Sciatic nerve (tissue), 2 donors: Measurements from ENCODE around the gene SIVA1. TPM values are rescaled to one million over a fixed set of nuclear protein-coding genes. Genes with fewer than 3 reads are reported as not detected.
A peak's percentile ranks its signal among the peaks of the same experiment; 100 is the strongest.

Experiments used
- ATAC-seq: fragments of 200-7000 bp; cut with Tn5 transposase; one replicate; pipeline ENCODE4 v1.9.1; 2020; ENCODE audit warnings: mild to moderate bottlenecking, moderate library complexity
- DNase-seq: peaks from one replicate; pipeline ENCODE4 v3.0.0-alpha.2; 2020; ENCODE audit warnings: low spot score
- intact Hi-C: fragments of 100-400 bp; cut with DNase I; formaldehyde crosslinking; loops from one replicate; pipeline ENCODE4 v1.14.2; 2022
- total RNA-seq: library from RNA; stranded (reverse); fragmentation: NEBNext Ultra II Directional; extraction: Animal tissue kit (Norgen Biotek cat#: 25700); gene quantifications from one replicate; pipeline ENCODE4 v1.2.1, GENCODE V29; 2021
- donor health status: DM: no; HTN: no; CAD: no.
- donor health status: DM: no; HTN: no; CAD: no.

SIVA1 gene
- total RNA-seq, 1 donor from 2014 or later: 56.6 TPM

GRCh38 chr14:104731320-104732294 is 21.3 kb upstream of the SIVA1 start:
- intact Hi-C loops: no loop called here
- DNase-seq (no peak), ATAC-seq (no peak)

- DNase-seq (peak; percentile 77), ATAC-seq (peak; percentile 4)
- intact Hi-C loops: no loop called here
These were observed 20.6 kb upstream of the SIVA1 start for GRCh38 chr14:104732355-104732804.

DNA sequence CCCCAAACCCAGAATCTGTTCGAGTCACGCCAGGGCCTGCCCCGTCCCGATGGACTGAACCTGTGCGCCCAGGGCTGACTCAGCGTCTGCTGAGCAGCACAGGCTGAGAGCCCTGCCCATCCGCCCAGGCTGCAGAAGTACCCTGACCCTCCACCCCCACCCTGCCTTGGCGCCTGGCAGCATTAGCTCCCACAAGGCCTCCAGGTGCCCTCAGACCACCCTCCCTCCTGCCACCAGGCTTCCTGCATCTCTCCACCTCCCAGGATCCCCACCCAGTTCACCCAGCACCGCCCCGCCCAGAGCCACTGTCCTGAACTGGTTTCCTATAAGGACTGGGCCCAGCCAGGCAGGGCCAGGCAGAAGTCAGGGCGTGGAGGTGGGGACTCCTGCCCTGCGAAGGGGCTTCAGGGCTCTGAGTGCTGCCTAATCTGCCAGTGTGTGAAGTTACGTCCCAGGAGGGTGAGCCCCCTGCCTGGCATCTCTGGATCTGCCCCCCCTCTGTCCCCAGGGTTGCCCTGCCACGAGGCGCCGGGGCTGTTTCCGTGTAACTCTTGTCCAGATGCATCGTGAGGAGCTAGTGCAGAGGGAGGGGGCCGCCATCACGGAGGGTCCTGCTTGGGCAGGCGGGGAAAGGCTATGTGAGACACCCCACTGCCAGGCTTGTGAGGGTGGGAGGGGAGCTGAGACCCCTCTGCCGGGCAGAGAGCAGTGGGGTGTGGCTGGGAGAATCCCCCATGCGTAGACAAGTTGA is 19.8 kb upstream of the SIVA1 start:
- intact Hi-C loops: no loop called here
- DNase-seq (no peak), ATAC-seq (no peak)

DNA sequence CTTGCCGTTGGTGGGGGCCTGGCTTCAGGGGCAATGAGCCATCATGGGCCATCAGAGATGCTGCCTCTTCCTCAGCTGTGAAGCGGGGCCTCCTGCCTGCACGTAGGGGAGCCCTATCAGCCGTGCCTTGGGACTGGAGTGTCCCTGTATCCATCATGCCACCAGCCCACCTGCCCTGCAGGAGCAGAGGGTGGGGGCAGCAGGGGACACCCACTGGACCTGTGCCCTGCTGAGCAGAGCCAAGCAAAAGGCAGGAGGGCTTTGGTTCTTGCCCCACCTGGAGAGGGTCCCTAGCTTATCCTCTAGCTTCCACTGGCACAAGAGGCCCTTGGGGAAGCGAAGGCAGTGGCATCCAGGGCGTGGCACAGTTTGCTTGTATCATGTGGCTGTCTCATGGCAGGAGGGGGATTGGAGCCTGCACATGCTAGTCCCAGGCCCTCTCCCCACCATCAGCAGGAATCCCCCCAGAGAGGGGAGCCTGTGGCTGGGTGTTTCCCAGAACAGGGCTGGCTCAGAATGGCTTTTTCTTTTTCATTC is 18.8 kb upstream of the SIVA1 start:
- no peak for ATAC-seq
- no peak for DNase-seq
- intact Hi-C loops: no loop called here

DNA sequence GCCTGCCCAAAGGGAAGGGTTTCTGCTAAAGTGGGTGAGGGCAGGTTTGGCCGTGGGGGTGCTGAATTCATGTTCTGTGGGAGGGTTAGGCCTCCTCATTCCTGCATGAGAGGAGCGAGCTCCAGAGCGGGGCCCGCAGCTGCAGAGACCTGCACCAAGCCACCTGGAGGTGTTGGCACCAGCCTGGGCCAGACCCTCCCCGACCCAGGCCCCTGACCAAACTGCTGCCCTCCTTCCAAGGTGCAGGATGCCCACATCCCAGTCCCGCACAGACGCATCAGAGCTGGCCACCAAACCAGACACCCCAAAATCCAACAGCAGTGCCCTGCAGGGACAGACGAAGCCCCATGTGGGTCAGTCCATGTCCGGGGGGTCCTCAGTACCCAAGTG is 18.4 kb upstream of the SIVA1 start:
- intact Hi-C loops: no loop called here
- no peak for DNase-seq
- ATAC-seq: no peak

DNA sequence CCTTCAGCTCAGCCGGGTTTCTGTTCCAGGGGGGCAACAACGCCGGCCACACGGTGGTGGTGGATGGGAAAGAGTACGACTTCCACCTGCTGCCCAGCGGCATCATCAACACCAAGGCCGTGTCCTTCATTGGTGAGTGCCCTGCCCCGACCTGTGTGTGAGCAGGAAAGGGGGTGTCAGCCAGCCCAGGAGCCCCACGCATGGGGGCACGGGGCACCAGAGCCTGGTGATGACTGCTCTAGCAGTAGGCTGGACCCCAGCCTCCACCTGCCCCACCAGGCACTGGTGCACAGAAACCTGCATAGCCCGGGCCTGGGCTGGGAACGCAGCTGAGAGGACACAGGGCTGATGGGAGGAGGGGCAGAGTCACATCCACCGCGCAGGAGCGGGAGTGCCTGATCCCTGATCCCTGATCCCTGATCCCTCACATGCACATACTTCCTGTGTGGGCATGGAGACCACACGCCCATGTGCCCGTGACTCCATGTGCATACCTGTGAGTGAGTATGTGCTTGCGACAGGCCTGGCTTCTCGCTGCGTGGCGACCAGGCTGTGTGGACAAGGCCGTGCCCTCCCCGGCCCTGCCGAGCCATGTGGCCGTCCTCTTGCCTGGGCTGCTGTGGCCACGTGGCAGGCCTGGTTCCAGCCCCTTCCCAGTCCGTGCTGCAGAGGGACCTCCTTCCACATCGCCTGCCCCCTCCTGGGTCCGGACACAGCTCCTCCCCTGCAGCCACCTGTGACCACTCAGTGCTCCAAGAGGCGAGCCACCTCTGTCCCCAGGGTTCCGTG is 17.8 kb upstream of the SIVA1 start:
- ATAC-seq (peak; percentile 27), DNase-seq (no peak)
- intact Hi-C loops: no loop called here

DNA sequence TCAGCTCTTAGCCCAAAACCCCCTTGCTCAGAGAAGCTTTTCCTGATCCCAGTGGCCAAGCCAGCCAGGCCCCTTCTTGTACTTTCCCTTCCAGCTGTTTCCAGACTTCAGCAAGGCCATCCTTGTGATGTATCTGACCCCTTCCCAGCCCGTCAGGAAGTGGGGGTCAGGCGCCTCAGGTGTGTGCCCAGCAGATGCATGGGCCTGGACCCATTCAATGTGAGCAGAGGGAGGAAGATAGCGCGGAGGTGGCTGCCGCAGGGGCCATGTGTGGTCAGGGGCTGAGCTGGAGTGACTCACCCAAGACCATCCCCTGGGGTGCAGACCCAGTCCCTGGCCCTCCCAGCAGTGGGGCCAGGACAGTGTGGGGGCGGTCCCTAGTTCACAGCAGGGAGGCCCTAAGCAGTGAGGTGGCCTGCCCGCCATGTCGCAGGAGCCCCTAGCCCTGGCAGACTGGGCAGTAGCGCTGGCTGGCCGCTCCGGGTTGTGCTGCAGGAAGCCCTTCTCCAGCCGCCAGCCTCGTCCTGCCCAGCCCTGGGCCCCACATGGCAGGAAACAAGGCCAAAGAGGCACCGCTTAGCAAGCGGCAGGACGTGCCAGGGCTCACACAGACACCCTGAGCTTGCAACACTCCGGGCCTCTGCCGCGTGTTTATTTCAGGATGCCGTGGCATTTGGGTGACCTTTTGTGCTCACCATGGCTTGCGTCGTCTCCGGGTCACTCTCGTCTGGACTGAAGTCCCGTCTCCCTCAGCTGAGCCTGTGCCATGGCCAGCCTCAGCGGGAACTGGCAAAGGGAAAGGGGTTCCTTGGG is 16.9 kb upstream of the SIVA1 start:
- DNase-seq (peak; percentile 84), ATAC-seq (peak; percentile 90)
- intact Hi-C loops: no loop called here

- intact Hi-C loops: no loop called here
- ATAC-seq: no peak
- DNase-seq: no peak
These were observed 14.4 kb upstream of the SIVA1 start for GRCh38 chr14:104738375-104739019.

GRCh38 chr14:104739026-104739425 is 13.9 kb upstream of the SIVA1 start:
- ATAC-seq (no peak), DNase-seq (no peak)
- intact Hi-C loops: no loop called here

DNA sequence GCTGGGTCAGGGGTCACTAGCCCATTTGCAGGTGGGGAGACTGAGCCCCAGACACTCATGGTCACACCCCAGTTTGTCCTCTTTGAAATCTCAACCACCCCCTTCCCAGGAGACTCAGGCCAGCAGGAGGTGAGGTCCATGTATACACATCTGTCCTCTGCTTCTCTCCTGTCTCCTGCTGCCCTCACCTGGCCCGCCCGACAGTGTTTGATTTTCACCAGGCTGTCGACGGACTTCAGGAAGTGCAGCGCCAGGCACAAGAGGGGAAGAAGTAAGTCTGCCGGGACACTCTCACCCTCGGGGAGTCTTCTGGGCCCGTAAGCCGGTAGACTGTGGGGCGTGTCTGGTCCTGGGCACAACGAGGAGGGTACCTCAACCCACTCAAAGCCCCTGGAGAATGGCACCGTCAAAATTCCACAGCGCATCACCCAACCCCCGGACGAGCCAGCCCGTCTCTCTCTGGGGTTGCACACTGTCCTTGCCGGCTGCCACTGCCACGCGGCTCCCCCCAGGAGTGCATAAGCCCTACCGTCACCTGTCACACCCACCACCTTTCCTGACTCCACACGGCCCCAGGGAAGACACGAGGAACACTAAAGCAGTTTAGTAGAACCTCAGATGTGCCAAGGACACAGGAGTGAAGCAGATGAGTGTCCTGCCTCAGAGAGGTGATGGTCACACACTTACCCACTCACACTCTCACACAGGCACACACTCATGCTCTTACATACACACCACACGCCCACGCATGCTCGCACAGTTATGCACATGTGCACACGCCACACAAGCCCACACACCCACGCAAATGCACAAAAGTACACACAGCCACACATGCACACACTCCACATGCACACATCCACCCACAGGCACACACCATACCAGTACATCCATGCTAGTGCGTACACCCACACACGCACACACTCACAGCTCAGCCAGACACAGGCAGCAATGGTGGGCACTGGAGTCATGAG is 13.1 kb upstream of the SIVA1 start:
- intact Hi-C loops: no loop called here
- DNase-seq (no peak), ATAC-seq (no peak)

DNA sequence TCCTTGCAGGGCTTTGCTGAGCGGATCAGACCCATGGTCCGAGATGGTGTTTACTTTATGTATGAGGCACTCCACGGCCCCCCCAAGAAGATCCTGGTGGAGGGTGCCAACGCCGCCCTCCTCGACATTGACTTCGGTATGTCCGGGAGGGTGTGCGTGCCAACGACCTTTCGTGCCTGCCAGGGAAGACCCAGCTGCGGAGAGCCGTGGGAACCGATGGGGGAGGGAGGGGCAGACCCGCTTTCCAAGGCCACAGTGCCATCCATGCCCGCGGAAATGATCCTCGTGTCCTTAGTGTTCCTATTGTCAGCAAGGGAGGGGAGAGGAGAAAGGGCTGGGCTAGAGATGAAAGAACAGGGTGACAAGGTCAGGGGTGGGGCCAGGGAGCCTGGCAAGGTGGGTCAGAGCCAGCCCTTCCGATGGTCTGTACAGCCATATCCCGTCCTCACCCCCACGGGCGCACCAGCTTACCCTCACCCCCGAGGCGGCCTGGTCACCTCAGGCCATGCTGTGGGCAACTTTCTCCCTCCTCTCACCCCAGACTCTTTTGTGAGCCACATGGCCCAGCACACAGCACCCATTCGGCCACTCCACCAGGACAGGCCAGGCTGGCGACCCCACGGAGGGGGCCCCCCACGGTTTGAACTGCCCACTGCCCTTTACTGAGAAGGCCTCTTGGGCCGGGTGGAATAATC is 11.7 kb upstream of the SIVA1 start:
- no peak for DNase-seq
- intact Hi-C loops: no loop called here
- no peak for ATAC-seq

DNA sequence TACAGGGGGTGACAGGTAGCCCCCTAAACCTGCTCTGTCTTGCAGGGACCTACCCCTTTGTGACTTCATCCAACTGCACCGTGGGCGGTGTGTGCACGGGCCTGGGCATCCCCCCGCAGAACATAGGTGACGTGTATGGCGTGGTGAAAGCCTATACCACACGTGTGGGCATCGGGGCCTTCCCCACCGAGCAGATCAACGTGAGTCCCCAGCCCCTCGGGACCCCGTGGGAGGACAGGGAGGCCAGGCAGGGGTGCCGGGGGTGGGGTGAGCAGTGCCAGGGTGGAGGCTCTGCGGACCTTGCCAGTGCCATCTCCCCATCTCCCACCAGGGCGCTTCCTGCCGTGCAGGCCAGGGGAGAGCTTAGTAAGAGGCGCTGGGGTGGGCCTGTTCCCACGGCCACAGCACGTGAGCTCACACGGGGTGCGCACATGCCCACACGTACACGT is 11.1 kb upstream of the SIVA1 start:
- ATAC-seq (no peak), DNase-seq (no peak)
- intact Hi-C loops: no loop called here

GRCh38 chr14:104742586-104743455 is 10.1 kb upstream of the SIVA1 start:
- DNase-seq: no peak
- intact Hi-C loops: no loop called here
- no peak for ATAC-seq

DNA sequence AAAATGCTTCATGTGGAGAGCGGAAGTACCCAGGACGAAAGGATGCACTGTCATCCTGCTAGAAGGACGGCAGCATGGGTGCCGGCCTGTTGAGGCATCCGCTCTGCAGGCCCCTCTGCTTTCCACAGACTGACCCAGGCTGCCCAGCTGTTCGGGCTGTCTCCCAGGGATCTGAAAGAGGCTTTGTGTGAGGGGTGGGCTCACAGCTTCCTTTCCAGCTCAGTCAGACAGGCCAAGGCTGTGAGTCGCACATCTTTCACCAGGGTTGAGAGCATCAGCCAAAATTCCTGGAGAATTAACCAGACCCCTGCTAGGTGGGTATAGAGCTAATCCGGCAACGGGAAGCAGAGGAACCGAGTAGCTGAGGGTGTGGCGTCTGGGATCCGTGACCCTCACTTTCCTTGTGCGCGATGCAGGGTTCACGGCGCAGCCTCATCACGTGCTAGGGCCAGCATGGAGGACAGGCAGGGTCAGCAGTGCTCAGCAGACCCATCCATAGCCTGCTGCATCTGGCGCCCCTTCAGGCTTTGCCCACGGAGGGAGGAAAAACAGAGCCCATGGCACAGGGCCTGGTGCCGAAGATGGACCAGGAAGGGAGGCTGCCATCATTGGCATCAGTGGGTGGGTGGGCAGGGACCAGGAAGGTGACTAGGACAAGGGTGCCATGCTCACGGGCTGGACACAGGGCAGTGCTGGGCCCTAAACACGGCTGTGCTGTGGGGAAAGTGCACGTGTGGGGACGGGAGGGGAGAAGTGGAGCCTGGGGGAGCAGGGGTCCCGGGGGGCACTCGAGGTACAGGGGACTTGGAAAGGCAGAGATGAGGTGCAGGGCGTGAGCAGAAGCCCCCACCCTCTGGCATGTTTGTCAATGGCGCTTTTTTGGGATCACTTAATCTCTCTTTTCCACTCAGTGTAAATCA is 9.2 kb upstream of the SIVA1 start:
- intact Hi-C loops: no loop called here
- DNase-seq (no peak), ATAC-seq (no peak)
